SKM-1 (cell line): ENCODE results near the gene ARMH4.

Source experiments
- DNase-seq: peaks from one replicate; lab custom pipeline; 2025; ENCODE audit not compliant: unreplicated experiment; lab: John Stamatoyannopoulos, UW

The ARMH4 gene

DNA sequence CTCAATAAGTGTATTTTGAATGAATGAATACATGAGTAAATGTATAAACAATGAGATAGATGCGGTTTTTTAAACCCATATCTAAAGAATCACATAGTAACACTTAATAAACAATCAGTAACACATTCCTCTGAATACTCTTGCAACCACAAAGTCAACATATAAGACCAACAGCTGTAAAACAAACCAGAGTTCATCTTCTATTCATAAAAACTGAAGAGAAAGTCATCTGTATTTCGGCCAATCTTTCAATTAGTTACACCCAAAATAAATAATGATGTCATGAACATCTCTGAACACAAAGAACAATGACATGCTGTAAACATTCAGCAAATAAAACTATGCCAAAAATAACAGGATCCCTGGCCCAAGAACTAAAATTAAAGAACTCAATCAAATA is 47.2 kb downstream of the ARMH4 start:
- no peak for DNase-seq

DNA sequence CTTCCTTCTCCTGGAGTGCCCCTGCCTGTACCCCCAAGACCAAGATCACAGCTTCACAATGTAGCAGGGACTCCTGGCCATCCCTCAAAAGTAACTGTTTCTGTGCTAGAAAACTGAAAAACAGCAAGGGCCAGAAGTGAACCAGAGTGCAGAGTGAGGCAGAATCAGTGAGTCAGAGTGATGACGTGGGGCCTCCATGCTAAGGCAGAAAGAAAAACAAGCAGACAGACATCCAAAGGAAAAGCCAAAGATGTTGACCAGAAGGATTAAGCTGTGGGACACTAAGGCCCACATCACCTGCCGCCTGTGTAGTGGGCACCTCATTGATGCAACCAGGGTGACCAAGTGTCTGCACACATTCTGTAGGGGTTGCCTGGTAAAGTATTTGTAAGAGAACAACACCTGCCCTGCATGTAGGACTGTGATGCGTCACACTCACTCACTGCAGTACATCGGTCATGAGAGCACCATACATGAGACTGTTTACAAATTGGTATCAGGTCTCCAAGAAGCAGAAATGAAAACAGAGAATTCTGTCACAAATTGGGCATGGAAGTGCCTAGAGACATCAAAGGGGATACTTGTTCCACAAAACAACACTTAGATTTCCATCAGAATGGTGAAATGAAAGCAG is 51.2 kb downstream of the ARMH4 start:
- DNase-seq, result no peak

DNA sequence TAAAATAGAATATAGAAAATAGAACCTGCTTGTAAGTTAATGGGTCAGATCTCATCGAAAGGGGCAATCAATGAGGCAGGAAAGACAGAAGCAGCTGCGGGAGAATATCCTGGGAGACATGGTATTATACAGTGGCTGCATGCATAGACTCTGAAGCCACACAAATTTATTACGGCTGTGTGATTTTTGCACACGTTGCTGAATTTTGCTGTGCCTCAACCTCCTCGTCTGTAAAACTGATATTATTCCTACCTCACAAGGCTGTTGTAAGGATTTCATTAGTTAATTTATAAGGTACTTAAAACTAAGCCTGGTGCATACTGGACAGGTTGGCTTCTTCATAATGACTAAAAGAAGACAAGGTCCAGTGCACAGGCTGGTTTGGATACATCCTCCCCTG is 52.3 kb downstream of the ARMH4 start:
- DNase-seq, result no peak

DNA sequence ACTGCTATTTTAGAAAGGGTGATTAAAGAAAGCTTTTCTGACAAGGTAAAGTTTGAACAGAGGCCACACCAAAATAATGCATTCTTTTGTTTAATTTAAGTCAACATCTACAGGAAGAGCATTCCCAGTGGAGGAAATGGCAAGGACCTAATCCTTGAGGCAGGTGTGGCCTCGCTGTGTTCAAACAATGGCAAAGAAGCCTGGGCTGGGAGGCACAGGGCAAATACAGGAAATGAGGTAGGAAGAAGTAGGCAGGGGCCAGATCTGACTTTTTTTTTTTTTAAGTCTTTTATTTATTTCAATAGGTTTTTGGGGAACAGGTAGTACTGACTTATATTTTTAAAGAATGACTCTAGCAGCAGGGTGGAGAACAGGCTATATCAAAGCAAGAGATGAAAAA is 53.5 kb downstream of the ARMH4 start:
- DNase-seq, result no peak

DNA sequence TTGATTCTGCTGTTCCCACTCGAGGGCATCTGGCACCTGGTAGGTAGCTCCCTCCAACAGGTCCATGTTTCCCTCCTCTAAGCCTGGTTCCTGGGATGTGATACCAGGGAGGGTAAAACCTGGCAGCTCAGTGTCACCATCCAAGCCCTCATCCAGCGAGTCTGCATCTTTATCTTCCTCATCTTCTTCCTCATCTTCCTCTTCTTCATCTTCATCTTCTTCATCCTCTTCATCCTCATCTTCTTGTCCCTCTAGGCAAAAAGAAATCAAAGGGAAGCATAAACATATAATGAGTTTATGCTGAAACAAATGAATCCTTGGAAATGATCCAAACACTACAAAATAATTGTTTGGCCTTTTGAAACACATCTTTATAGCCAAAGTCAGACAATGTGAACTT is 55.3 kb downstream of the ARMH4 start:
- DNase-seq, result no peak

DNA sequence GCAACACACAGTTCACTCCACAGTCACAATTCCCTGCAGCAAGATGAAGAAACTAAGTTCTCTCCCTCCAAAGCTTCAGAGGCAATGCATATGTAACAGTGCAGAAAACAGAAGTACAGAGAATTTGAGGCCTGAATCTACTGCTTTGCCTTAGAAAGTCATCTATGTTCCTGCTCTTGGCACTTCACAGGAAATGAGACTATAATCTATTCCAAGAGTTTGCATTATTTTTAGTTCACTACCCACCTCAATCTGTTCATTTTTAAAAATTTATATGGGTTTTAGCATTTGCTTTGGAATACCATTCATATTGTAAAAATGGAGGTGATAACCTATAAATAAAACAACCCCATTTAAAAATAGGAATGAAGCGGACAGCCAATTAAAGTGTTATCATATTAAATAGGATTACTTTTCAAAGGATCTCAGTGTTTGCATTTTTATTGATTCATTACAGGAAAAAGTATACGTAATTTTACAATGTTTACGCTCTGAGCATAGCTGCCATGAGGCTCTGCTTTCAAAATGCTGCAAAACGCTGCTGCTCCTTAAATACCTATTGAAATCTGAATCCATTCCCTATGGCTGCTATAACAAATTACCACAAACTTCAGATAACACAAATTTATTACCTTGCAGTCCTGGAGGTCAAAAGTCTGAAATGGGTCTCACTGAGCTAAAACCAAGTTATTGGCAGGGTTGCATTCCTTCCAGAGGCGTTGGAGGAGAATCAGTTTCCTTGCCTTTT is 60.0 kb downstream of the ARMH4 start:
- DNase-seq, result no peak

DNA sequence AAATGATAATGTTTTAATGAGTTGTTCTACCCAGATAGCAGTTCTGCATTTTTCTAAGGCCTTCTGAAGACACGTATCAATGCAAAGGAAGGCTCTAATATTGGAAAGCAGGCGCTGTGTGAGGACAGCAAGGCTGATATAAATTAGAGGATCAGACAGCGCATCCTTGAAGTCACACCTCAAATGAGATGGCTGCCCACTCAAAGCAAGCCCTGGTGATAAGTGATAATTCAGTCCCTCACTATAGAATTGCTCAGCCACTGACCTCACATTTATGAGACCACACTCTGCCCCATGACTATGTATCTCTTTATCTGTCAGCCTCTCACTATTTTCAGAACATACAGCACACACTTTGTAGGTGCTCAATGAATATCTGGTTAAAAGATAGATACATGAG is 62.4 kb downstream of the ARMH4 start:
- DNase-seq, result no peak

DNA sequence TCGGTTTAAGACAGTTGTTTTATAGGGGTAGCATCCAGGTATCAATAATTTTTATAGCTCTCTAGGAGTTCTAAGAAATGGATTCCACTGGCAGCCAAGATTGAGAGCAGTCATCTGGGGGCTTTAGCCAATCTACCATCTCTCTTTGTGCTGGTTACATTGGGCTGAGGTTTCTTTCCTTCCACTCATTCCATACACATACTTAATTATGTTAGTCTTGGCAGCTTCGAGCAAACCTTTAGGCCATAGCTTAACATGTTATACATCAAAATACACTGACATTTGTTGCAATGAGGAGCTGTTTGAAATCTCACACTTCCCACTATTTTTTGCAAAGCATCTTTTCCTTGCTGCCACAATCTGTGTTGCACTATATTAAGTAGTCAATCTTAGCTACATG is 63.1 kb downstream of the ARMH4 start:
- DNase-seq, result no peak

DNA sequence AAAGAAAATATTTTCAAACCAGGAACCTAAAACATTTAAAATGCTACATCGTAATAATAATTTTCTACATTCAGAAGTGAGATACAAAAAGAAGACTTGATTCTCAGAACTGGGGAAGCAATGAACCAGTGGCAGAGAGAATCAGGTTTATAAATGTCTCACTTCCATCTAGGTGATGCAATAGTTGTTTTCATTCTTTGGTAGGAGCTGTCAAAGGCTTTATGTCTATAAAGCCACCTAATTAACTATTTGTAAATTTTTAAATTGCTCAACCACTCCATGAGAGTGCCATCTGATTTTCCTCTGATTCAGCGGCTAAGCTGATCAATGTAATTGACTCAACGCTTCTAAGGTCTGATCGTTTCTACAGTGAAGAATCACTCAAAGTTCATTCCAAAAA is 66.1 kb downstream of the ARMH4 start:
- no peak for DNase-seq

DNA sequence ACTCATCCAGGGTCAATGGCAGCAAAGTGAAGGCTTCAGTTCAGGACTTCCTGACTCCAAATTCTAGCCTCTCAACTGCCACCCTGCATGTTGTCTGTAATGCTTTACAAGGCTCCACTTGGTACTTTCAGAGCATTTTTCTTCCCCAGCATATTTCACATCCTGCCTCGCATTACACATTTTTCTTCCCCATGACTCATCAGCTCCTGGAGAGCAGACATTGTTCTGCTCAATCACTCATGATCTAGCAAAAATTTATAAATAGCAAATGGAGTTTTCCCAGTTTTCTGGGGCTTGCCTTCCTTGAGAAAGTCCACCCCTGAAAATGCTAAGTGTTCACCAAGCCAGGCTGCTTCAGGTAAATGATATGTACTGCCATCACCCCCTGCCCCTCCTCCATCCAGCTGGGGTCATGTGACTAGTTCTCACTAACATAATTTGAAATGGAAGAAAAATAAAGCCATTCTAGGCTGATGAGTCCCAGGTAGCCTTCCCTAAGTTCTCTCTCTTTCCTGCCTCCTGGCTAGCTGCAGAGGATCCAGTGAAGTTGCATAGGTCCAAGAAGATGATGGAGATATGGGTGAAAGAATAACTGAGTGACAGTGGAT is 69.4 kb downstream of the ARMH4 start:
- DNase-seq, result no peak

DNA sequence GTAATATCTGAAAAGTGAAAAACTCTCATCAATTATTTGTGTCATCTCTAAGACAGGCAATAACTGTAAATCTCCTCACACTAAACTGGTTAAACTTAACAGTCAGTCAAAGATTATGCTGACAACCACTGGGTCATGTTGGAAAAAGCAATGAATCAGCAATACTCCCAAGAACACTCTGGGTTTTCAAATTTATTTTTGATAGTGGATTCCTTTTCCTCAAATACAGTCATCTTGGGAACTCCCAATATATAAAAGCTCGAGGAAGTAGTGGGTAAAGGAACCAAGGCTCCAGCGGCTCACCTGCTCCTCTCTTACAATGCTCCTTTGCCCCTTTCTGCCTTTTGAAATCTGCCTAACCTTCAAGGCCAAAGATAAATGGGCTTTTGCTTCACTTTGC is 70.0 kb downstream of the ARMH4 start:
- DNase-seq, result no peak

DNA sequence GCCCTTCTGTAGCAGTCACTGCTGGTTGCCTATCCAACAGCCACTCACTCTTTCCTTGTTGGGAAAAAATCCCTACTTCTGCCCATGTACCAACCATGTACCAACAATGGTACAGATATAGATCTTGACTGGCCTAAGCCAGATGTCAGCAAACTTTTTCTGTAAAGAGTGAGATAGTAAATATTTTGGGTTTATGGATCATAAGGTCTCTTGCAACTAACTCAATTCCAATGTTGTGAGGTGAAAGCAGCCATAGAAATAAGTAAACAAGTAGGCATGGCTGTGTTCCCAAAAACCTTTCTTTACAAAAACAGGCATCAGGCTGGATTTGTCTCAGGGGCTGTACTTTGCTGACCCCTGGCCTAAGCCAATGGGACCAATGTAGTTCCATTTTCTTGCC is 73.5 kb downstream of the ARMH4 start:
- DNase-seq, result no peak

DNA sequence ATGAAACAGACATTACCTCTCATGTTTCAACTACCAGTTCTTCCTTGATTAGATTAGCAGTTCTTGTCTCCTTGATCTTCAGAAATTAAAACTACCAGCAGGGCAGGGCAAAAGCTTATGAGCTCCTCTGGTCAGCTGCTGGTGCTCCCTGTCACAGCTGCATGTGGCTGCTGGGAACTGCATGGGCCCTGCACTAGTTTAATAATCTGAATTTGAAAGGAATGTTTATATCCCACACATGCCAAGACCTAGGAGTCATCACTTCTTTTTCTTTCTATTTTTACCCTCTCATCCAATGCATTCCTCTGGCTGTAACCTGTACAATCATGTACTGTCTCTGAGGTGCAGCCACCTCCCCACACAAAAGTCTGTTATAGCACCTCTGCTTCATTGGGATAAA is 73.9 kb downstream of the ARMH4 start:
- no peak for DNase-seq

DNA sequence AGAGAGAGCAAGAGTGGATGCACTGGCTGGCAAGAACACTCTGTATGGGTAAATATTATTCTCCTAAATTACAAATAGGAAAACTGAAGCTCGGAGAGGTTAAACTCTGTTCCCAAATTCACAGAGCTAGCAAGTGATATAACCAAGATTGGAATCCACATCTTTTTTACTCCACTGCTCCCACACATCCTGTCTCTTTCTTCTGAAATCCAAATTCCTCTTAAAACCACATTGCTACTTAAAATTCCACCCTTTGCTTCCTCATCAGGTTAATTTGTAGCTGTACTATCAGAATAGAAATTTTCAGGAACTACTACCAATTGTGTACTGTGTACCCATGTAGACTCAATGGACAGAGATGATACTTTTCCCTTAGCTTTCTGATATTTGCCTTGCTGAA is 74.4 kb downstream of the ARMH4 start:
- no peak for DNase-seq

DNA sequence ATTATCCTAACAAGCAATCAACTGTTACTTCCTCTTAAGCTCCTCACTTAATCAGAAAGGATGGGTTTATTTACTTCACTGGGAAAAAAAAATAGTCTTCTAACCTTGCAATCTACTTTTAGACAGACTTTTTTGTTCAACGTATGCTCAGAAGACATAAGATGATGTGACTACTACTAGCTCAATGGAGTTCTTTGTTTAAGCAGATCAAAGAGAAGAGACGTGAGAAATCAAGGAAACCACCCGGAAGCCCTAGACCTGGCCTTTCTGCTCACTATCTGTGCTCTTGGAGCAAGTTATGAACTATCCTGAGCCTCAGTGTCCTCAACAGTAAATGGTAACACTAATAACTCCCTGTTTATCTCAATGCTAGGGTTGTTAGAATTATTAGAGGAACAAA is 78.5 kb downstream of the ARMH4 start:
- no peak for DNase-seq

DNA sequence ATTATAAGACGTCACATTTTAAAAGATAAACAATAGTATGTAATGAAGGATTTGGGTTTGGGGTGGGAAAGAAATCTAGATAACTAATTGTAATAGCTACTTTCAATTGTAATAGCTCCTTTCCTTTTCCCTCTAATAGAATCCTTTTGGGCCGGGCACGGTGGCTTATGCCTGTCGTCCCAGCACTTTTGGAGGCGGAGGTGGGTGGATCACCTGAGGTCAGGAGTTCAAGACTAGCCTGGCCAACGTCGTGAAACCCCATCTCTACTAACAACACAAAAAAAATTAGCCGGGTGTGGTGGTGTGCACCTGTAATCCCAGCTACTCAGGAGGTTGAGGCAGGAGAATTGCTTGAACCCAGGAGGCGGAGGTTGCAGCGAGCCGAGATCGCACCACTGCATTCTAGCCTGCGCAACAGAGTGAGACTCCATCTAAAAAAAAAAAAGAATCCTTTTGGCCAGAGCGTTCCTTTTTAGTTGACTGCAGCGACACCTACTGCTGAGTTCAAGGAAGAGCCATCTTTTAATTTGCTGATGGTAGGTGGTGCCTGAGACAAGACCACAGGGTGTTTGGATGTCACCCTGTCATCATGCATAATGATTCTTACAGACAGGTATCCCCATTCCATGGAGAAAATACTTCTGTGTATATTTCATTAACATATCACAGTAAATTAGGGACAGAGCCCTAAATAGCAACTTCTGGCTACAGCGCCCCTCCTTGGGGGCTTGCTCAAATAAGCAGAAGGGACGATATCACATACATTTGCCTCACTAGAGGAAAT is 79.5 kb downstream of the ARMH4 start:
- peak; percentile 0 for DNase-seq

DNA sequence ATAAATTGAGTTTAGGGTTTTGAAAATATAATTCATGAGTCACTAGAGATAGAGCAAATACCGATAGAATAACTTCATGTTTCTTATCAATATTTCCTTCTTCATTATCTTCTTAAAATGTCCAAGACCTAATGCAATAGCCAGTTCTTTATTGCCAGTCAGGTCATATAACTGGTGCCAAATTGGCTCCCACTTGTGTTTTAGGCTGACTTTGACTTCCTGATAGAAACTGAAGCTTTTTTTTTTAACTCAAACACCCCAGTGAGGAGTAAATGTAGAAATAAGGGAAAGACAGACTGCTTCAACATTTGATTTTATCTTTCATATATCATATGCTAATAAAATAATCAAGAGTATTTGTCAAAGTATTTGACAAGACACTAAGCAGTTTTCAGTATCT is 80.7 kb downstream of the ARMH4 start:
- DNase-seq, result no peak

DNA sequence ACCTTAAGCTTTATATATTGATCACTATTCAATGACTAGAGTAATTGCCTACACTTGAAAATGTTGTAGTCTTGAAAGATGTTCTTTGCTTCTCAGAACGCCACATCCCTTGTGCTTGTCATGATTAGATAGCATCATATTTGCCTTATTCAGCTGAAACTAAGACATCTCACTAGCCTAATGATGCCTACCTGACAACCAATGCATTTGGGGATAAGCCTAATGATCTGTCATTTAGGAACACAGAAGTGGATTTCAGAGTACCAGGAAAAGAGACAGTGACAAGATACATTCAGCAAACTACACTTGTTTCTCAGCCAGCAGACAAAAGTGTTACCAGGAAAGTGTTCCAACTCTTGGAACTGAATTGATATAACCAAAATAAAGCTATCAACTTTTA is 83.7 kb downstream of the ARMH4 start:
- DNase-seq, result no peak

DNA sequence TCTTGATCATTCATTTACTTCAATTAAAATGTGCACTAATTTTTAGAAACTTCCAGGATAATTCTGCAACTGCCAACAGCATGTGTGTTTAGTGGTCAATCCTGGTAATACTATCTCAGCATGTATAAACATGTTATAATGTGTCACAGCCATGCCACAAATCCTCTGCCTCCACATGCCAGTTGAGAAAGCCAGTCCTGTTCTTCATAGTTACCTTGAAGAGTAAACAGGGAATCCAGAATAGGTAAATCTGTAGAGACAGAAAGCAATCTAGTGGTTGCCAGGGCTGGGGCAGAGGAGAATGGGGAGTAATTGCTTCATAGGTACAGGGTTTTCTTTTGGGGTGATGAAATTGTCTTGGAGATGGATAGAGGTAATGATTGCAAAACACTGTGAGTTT is 85.9 kb downstream of the ARMH4 start:
- DNase-seq, result no peak

DNA sequence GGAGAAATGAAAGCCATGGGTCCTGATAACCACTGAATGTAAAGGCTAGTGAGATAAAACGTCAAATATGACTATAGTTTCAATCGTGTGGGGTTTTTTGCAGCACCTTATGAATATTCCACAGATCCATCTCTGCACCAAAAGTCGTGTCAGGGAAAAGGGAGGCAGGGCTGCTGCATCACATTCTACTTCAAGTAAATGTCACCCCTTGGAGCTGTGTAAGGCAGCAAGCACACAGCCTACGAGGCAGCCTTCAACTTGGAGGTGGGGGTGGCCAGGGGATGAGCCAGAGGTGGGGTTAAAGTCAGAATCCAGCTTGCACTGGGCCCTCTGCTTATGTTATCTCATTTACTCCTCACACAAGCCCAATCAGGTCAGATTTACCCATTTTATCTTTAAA is 90.4 kb downstream of the ARMH4 start:
- no peak for DNase-seq

DNA sequence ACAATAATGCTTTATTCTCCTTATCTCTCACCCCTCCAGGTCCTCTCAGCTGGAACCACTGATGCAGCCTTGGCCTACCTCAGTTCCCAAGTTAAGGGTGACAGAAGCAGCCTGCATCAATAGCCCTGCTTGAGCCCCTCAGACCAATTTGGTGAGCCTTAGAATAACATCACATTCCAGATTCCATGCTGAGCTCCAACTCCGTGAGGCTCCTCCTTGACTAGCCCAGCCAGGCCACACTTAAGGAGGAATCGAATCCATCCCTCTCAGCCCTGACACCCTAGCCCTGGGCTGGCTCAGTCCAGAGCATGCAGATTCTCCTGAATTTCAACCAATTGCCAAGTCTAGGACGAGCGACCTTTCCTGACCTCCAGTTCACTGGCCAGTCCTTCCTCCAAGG is 91.1 kb downstream of the ARMH4 start:
- no peak for DNase-seq

DNA sequence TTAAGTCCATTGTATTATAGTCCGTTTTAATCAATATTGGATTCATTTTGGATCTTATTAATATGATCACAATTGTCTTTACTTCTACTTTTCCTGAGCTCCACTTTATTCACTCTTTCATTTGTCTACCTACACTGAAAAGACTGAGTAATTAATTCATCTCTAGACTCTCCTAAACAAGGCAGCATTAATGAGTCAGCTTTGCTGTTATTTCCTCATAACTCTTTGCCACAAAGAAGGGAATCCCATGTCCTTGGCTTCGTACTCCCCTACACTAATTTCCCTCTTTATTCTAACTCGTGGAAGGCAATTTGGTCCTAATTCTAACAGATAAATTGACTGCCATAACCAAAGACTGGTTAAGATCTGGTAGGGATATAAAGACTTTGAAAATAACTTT is 91.9 kb downstream of the ARMH4 start:
- no peak for DNase-seq
